ENCODE measurements around the gene DERA. TPM values are rescaled to one million over a fixed set of nuclear protein-coding genes. Genes with fewer than 3 reads are reported as not detected.

DERA gene
- total RNA-seq, 4 donors from 2014 or later = 28.8 to 47.6 (median 33.9) TPM

GRCh38 chr12:16070113-16070512, 159.0 kb downstream of the DERA start:
- ATAC-seq (ENCODE audit: low FRiP score) (no peak), DNase-seq (ENCODE audit: low spot score) (no peak)
- TF ChIP-seq CTCF (IDR thresholded peaks at IDR 0.05) = no peak

GRCh38 chr12:16072678-16073077, 161.5 kb downstream of the DERA start:
- ATAC-seq (ENCODE audit: low FRiP score) = no peak
- DNase-seq (ENCODE audit: low spot score) = no peak
- TF ChIP-seq CTCF (IDR thresholded peaks at IDR 0.05) = no peak

GRCh38 chr12:16074894-16075293, 163.8 kb downstream of the DERA start:
- no peak for DNase-seq (ENCODE audit: low spot score)
- no peak for TF ChIP-seq CTCF (IDR thresholded peaks at IDR 0.05)
- ATAC-seq (ENCODE audit: low FRiP score) = no peak

DNA sequence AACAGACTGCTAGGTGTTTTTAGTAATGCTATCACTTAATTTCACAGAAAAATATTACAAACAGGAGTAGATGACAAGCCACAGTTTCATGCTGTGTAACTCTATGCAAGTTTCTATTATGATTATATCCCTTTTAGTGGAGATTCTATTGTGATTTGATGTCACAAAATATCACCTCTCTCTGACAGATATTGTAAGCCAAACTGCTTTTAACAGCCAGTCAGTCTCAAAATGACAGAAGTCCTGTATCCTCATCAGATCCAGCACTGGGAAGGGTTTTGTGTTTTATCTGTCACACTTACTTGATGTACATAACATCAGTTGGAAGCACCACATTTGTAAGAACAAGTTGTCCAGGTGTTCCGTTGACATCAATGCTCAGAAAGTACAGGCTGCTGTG, 164.8 kb downstream of the DERA start:
- ATAC-seq (ENCODE audit: low FRiP score) = no peak
- no peak for DNase-seq (ENCODE audit: low spot score)
- no peak for TF ChIP-seq CTCF (IDR thresholded peaks at IDR 0.05)

DNA sequence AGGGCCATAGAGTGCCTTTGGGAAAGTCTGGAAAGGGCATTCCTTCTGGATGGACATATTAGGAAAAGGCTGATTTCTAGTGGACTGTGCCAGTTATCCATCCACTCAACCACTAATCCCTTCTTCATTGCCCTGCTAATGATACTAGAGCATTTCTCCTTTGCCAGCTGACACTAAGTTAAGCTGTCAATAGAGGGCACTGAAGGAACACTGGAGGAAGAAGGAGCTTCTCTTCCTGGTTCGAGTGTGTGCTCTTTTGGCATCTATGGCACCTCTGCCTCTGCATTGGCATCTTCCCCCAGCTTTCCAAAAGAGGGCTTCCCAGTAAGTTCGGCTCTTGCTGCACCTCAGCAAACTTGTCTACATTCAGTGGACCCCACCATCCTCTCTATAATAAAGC, 165.4 kb downstream of the DERA start:
- TF ChIP-seq CTCF (IDR thresholded peaks at IDR 0.05) = no peak
- no peak for ATAC-seq (ENCODE audit: low FRiP score)

DNA sequence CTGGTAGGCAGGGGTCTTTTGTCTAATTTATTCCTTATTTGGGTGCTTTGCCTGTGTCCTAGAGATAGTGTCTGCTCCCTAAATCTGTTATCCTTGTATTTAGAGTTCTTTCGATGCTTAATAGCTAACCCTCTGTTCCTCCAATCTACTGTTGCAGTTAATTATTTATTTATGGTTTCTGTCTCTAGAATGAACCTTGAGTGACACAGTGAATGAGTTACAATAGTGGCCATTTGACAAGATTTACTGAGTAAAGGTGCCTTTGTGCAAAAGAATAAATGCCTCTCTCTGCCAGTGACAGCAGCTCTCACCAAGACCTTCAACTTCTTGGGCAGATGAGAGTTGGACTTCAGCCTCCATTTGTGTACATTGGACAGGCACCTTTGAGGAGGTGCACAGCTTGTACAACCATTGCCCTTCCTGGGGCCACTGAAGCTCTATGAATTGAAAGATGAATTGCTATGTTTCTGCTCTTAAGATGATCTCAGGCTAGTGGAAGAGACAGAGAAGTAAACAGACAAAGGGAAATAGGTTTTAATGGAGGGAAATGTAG, 165.9 kb downstream of the DERA start:
- no peak for TF ChIP-seq CTCF (IDR thresholded peaks at IDR 0.05)
- ATAC-seq (ENCODE audit: low FRiP score) = no peak
- no peak for DNase-seq (ENCODE audit: low spot score)

More for the DNA sequence above, 165.4 kb downstream of the DERA start:
- DNase-seq (ENCODE audit: low spot score) = no peak

DNA sequence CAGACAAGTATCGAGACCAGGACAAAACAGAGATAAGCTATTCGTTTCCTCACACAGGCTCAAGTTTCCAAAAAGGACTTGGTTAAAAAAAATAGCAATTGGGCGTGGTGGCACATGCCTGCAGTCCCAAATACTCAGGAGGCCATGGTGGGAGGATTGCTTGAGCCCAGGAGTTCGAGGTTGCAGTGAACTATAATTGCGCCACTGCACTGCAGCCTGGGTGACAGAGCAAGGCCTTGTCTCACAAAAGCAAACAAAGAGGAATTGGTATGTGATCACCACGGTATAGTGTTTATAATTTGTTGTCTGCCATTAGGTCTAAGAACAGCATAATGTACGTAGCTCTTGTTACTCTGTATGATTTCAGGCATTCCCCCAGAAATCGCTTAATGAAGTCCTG, 175.3 kb downstream of the DERA start:
- DNase-seq (ENCODE audit: low spot score) (no peak), ATAC-seq (ENCODE audit: low FRiP score) (no peak)
- TF ChIP-seq CTCF (IDR thresholded peaks at IDR 0.05) = no peak
